DOHH2 (cell line): Measurements from ENCODE around the gene CSRNP3.

Experiments
- H3F3A ChIP-seq: fragments of 200-600 bp; sonication (generic), shearing (Covaris generic); 2 replicates; pipeline ENCODE4 v1.6.0; 2016; ENCODE audit warnings: antibody characterized with exemption, mild to moderate bottlenecking; ENCODE audit not compliant: control insufficient read depth, insufficient read depth
- H3K27ac ChIP-seq: fragments of 200-600 bp; sonication (generic); 2 replicates; pipeline ENCODE4 v1.5.1; 2014; ENCODE audit warnings: low read depth, mild to moderate bottlenecking, low read length, moderate library complexity
- H3K27me3 ChIP-seq: fragments of 200-600 bp; sonication (generic); 2 replicates; pipeline ENCODE4 v1.6.1; 2014; ENCODE audit warnings: mild to moderate bottlenecking, low read length, mixed read lengths; ENCODE audit not compliant: control insufficient read depth
- H3K36me3 ChIP-seq: fragments of 200-600 bp; sonication (generic); 2 replicates; pipeline ENCODE4 v1.6.1; 2014; ENCODE audit warnings: mild to moderate bottlenecking, low read length, moderate library complexity, mixed read lengths; ENCODE audit not compliant: control insufficient read depth
- H3K4me1 ChIP-seq: fragments of 200-600 bp; sonication (generic); 2 replicates; pipeline ENCODE4 v1.6.1; 2014; ENCODE audit warnings: mild to moderate bottlenecking, low read length, mixed read lengths; ENCODE audit not compliant: control insufficient read depth
- H3K4me2 ChIP-seq: fragments of 200-600 bp; sonication (generic); 2 replicates; pipeline ENCODE4 v1.6.0; 2014; ENCODE audit warnings: mild to moderate bottlenecking, low read length, moderate library complexity
- H3K4me3 ChIP-seq: fragments of 200-600 bp; sonication (generic); 2 replicates; pipeline ENCODE4 v1.5.1; 2014; ENCODE audit warnings: mild to moderate bottlenecking, low read length, mixed read lengths
- H3K79me2 ChIP-seq: fragments of 200-600 bp; sonication (generic); 2 replicates; pipeline ENCODE4 v1.6.1; 2014; ENCODE audit warnings: mild to moderate bottlenecking, low read length, mixed read lengths; ENCODE audit not compliant: control insufficient read depth
- H3K9me2 ChIP-seq: fragments of 200-600 bp; sonication (generic); replicated peaks from 2 replicates; pipeline ENCODE4 v1.6.1; 2014; ENCODE audit warnings: mild to moderate bottlenecking, low read length, mixed read lengths; ENCODE audit not compliant: control insufficient read depth
- H3K9me3 ChIP-seq: fragments of 200-600 bp; sonication (generic); 2 replicates; pipeline ENCODE4 v1.6.1; 2014; ENCODE audit warnings: antibody characterized with exemption, low read length, mixed read lengths; ENCODE audit not compliant: control insufficient read depth, insufficient read depth
- H4K20me1 ChIP-seq: fragments of 200-600 bp; sonication (generic); 2 replicates; pipeline ENCODE4 v1.6.0; 2014; ENCODE audit warnings: low read depth, mild to moderate bottlenecking, antibody characterized with exemption, low read length, moderate library complexity; ENCODE audit not compliant: control insufficient read depth, insufficient read depth
- EZH2phosphoT487 ChIP-seq: fragments of 200-600 bp; sonication (generic); IDR thresholded peaks from 2 replicates; pipeline ENCODE4 v1.6.1; 2017; ENCODE audit warnings: borderline replicate concordance, mild to moderate bottlenecking, antibody characterized with exemption, low read length, moderate library complexity, mixed read lengths
- TF ChIP-seq, protein P1 (sequence below): fragments of 200-600 bp; sonication (generic); IDR thresholded peaks from one replicate; pipeline ENCODE4 v1.5.1; 2014; ENCODE audit warnings: antibody characterized with exemption, mild to moderate bottlenecking, low read depth, low read length; ENCODE audit not compliant: poor library complexity, severe bottlenecking

The CSRNP3 gene

GRCh38 chr2:165436559-165436958, 32.9 kb upstream of the CSRNP3 start:
- Histone ChIP-seq H3K27ac (no peak overlapping the region), H3F3A (no peaks in the 10 kb centered on the region), H4K20me1 (no peaks in the 10 kb centered on the region), H3K27me3 (no peaks in the 10 kb centered on the region), H3K9me2 (no peaks in the 10 kb centered on the region), H3K36me3 (no peaks in the 10 kb centered on the region), H3K4me2 (no peak overlapping the region), H3K4me3 (no peak overlapping the region), H3K79me2 (no peaks in the 10 kb centered on the region), H3K9me3 (no peaks in the 10 kb centered on the region), H3K4me1 (no peaks in the 10 kb centered on the region)
- TF ChIP-seq, protein P1, sequence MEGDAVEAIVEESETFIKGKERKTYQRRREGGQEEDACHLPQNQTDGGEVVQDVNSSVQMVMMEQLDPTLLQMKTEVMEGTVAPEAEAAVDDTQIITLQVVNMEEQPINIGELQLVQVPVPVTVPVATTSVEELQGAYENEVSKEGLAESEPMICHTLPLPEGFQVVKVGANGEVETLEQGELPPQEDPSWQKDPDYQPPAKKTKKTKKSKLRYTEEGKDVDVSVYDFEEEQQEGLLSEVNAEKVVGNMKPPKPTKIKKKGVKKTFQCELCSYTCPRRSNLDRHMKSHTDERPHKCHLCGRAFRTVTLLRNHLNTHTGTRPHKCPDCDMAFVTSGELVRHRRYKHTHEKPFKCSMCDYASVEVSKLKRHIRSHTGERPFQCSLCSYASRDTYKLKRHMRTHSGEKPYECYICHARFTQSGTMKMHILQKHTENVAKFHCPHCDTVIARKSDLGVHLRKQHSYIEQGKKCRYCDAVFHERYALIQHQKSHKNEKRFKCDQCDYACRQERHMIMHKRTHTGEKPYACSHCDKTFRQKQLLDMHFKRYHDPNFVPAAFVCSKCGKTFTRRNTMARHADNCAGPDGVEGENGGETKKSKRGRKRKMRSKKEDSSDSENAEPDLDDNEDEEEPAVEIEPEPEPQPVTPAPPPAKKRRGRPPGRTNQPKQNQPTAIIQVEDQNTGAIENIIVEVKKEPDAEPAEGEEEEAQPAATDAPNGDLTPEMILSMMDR, result no peak
- TF ChIP-seq EZH2phosphoT487, result no peak

GRCh38 chr2:165440367-165440766, 29.1 kb upstream of the CSRNP3 start:
- no peaks in the 10 kb centered on the region for H4K20me1 ChIP-seq

DNA sequence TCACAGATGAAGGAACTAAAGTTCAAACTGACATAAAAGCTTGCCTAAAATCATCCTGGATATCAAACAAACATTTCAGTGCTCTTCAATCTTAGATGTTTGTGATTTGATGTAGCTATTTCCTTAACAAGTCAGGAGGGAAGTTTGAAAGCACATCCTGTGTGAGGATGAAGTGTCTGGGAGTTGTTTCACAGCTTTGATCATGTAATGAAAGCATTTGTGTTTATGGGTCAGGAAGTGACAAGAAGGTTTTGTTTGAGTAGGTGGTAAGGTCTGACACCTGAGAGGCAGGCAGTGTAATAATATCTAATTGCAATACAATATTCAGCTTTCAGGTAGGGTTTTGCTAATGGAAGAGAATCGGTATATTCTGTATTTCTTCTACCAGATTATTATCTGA, 26.0 kb upstream of the CSRNP3 start:
- no peaks in the 10 kb centered on the region for H3K36me3 ChIP-seq
- no peaks in the 10 kb centered on the region for H3K79me2 ChIP-seq
- no peaks in the 10 kb centered on the region for H4K20me1 ChIP-seq
- H3K4me1 ChIP-seq, result 0 out of 2 replicates have a peak, but pooled peaks cover 2% of the 10 kb centered on the region
- no peaks in the 10 kb centered on the region for H3K9me3 ChIP-seq
- H3K4me3 ChIP-seq, result no peak overlapping the region
- TF ChIP-seq, protein P1, result no peak
- no peak for TF ChIP-seq EZH2phosphoT487
- H3K27me3 ChIP-seq, result no peaks in the 10 kb centered on the region
- H3K4me2 ChIP-seq, result no peak overlapping the region
- no peak overlapping the region for H3K27ac ChIP-seq
- no peaks in the 10 kb centered on the region for H3F3A ChIP-seq
- H3K9me2 ChIP-seq, result no peaks in the 10 kb centered on the region

More at GRCh38 chr2:165440367-165440766, 29.1 kb upstream of the CSRNP3 start:
- Histone ChIP-seq H3K36me3 (no peaks in the 10 kb centered on the region), H3K4me3 (no peak overlapping the region), H3K27ac (no peak overlapping the region), H3K4me2 (no peak overlapping the region), H3K79me2 (no peaks in the 10 kb centered on the region), H3F3A (no peaks in the 10 kb centered on the region), H3K9me3 (no peaks in the 10 kb centered on the region), H3K27me3 (no peaks in the 10 kb centered on the region), H3K4me1 (0 out of 2 replicates have a peak, but pooled peaks cover 2% of the 10 kb centered on the region), H3K9me2 (no peaks in the 10 kb centered on the region)
- TF ChIP-seq, protein P1, result no peak
- TF ChIP-seq EZH2phosphoT487, result no peak
